Fibroblast of lung (primary cell): Measurements from ENCODE around the gene FOXG1.

Source experiments
- EZH2 ChIP-seq: IDR thresholded peaks from 2 replicates; pipeline ENCODE4 v1.5.1; 2012; ENCODE audit warnings: low read length, control low read depth, mild to moderate bottlenecking; ENCODE audit errors: missing control alignments
- TF ChIP-seq, protein P1 (sequence below), 2 donors: IDR thresholded peaks in 1 of 2; conservative IDR thresholded peaks in 1 of 2; 1 replicate in 1 of 2; 2 replicates in 1 of 2; pipeline ENCODE4 v1.5.1; 2011 to 2012; ENCODE audit warnings: low read length in 2 of 2, control low read depth in 1 of 2, inconsistent platforms in 1 of 2, low read depth in 1 of 2, mild to moderate bottlenecking in 1 of 2

DNA sequence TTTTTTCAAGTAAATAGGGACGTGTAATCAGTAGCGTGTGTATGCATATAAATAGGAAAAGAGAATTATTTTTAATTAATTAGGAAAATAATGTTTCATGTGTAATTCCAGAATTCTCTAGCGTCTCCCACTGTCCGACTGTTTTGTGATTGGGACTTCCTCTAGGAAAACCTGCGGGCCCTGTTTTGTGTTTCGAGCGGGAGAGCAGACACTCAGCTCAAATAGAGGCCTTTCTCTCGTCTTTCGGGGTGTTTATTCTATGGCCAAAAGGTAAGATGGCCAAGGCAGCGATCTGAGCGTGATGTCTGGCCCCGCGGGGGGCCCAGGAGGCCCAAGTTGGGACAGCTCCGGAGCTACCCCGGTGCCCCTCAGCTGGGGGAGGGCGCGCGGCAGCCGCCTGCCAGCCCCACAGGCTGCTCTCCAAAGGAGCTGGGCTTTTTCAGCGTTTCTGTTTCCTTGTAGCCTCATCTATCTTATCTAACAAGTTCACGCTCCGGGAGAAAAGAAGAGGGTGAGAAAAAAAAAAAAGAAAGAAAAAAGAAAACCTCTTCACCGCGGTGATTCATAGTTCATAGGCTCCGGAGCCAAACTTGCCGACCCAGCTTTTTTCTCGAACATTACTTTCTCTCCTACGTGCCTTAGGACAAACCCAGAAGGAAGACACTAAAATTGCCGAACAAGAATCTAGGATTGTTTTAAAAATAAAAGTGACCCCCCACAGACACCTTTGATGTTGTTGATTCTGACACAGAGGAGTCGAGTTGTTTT, 7.5 kb upstream of the FOXG1 start:
- TF ChIP-seq, protein P1, sequence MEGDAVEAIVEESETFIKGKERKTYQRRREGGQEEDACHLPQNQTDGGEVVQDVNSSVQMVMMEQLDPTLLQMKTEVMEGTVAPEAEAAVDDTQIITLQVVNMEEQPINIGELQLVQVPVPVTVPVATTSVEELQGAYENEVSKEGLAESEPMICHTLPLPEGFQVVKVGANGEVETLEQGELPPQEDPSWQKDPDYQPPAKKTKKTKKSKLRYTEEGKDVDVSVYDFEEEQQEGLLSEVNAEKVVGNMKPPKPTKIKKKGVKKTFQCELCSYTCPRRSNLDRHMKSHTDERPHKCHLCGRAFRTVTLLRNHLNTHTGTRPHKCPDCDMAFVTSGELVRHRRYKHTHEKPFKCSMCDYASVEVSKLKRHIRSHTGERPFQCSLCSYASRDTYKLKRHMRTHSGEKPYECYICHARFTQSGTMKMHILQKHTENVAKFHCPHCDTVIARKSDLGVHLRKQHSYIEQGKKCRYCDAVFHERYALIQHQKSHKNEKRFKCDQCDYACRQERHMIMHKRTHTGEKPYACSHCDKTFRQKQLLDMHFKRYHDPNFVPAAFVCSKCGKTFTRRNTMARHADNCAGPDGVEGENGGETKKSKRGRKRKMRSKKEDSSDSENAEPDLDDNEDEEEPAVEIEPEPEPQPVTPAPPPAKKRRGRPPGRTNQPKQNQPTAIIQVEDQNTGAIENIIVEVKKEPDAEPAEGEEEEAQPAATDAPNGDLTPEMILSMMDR (conservative IDR thresholded peaks at IDR 0.05 in 1 of 2, IDR thresholded peaks at IDR 0.05 in 1 of 2; ENCODE audit: low read depth in 1 of 2, low read length in 2 of 2): no peak
- no peak for TF ChIP-seq EZH2
